ENCODE data around the gene PASK.

- no peak for TF ChIP-seq CTCF (IDR thresholded peaks at IDR 0.05)
- no peak for TF ChIP-seq NR3C1 (CRISPR knock-in tag; conservative IDR thresholded peaks at IDR 0.05; ENCODE audit: low read depth)
Observed at GRCh38 chr2:241160318-241160717, 11.0 kb upstream of the PASK start.
